CD8-positive, alpha-beta memory T cell (primary cell): ENCODE results near the gene SIGLEC15. TPM values are rescaled to one million over a fixed set of nuclear protein-coding genes. Genes with fewer than 3 reads are reported as not detected.
A peak's percentile ranks its signal among the peaks of the same experiment; 100 is the strongest.

Experiments used
- CTCF ChIA-PET: fragments of 350-600 bp; sonication (Branson Sonifier 250); formaldehyde crosslinking; loops from one replicate; lab custom pipeline; 2021; ENCODE audit warnings: antibody characterized with exemption; lab: Charles Lee
- POLR2A ChIA-PET: fragments of 350-600 bp; sonication (Branson Sonifier 250); formaldehyde crosslinking; loops from one replicate; lab custom pipeline; 2021; ENCODE audit warnings: antibody characterized with exemption; lab: Charles Lee
- DNase-seq, 5 donors: peaks; one replicate each; pipeline versions ENCODE4 v3.0.0 to v3.0.0-alpha.2; 2020 to 2022; ENCODE audit warnings: mixed read lengths in 1 of 5
- H3K27ac ChIP-seq: one replicate; pipeline ENCODE4 v1.7.0; 2013; ENCODE audit warnings: low read depth, mild to moderate bottlenecking, low read length, moderate library complexity
- H3K27me3 ChIP-seq: 2 replicates; pipeline ENCODE4 v1.7.0; 2013; ENCODE audit warnings: low read length, mild to moderate bottlenecking; ENCODE audit not compliant: insufficient read depth, poor library complexity, severe bottlenecking
- H3K36me3 ChIP-seq: 2 replicates; pipeline ENCODE4 v1.7.0; 2013; ENCODE audit warnings: mild to moderate bottlenecking, low read length, moderate library complexity; ENCODE audit not compliant: insufficient read depth
- H3K4me1 ChIP-seq: 2 replicates; pipeline ENCODE4 v1.7.0; 2013; ENCODE audit warnings: mild to moderate bottlenecking, low read length, moderate library complexity; ENCODE audit not compliant: insufficient read depth
- H3K4me3 ChIP-seq: 2 replicates; pipeline ENCODE4 v1.7.0; 2013; ENCODE audit warnings: mild to moderate bottlenecking, low read length
- H3K9me3 ChIP-seq: 2 replicates; pipeline ENCODE4 v1.7.0; 2013; ENCODE audit warnings: mild to moderate bottlenecking, low read length
- H3K27ac Mint-ChIP-seq, 8 donors: one replicate each; pipeline ENCODE4 v1.8.0; 2020 to 2021; ENCODE audit warnings: mixed read lengths in 8 of 8, mild to moderate bottlenecking in 6 of 8, inconsistent platforms in 3 of 8, moderate library complexity in 3 of 8
- H3K27me3 Mint-ChIP-seq, 2 donors: one replicate each; pipeline ENCODE4 v1.8.0; 2020 to 2021; ENCODE audit warnings: mixed read lengths in 2 of 2, mild to moderate bottlenecking in 1 of 2, moderate library complexity in 1 of 2
- H3K36me3 Mint-ChIP-seq, 3 donors: one replicate each; pipeline ENCODE4 v1.8.0; 2020 to 2021; ENCODE audit warnings: mixed read lengths in 3 of 3, inconsistent platforms in 1 of 3, mild to moderate bottlenecking in 1 of 3
- H3K4me1 Mint-ChIP-seq, 3 donors: one replicate each; pipeline ENCODE4 v1.8.0; 2020 to 2021; ENCODE audit warnings: mixed read lengths in 3 of 3, inconsistent platforms in 1 of 3, mild to moderate bottlenecking in 1 of 3
- H3K4me3 Mint-ChIP-seq, 7 donors: one replicate each; pipeline ENCODE4 v1.8.0; 2020 to 2021; ENCODE audit warnings: mixed read lengths in 7 of 7, mild to moderate bottlenecking in 6 of 7, moderate library complexity in 4 of 7, inconsistent platforms in 2 of 7
- H3K9me3 Mint-ChIP-seq, 5 donors: one replicate each; pipeline ENCODE4 v1.8.0; 2020 to 2022; ENCODE audit warnings: mixed read lengths in 5 of 5, mild to moderate bottlenecking in 3 of 5, moderate library complexity in 2 of 5, inconsistent platforms in 1 of 5
- polyA plus RNA-seq: library from polyadenylated mRNA; unstranded; fragments of 300-500 nt; fragmentation: Illumina TruSeq; gene quantifications from one replicate; pipeline ENCODE4 v1.2.3, GENCODE V29; 2021
- total RNA-seq, 2 experiments: library from RNA; stranded (reverse); gene quantifications; one replicate each; pipeline ENCODE4 v1.2.3, GENCODE V29; 2021

The SIGLEC15 gene
- total and polyA plus RNA-seq, 3 experiments from 2014 or later, result 0.07 TPM; not detected in 2

- H3K27ac Mint-ChIP-seq, result peak overlapping the region in 3 of 8 donors; percentile 47 to 54 (median 52)
- Histone ChIP-seq H3K27me3 (no peaks in the 10 kb centered on the region), H3K36me3 (peaks cover 71% of the 10 kb centered on the region), H3K4me3 (no peak overlapping the region), H3K9me3 (no peaks in the 10 kb centered on the region), H3K4me1 (no peaks in the 10 kb centered on the region), H3K27ac (no peak overlapping the region)
- ChIA-PET CTCF (no interaction called here), POLR2A (no interaction called here)
- H3K36me3 Mint-ChIP-seq, result peaks cover 30 to 92% (median 36%) of the 10 kb centered on the region in 3 donors
- H3K9me3 Mint-ChIP-seq, result no peaks in the 10 kb centered on the region
- no peaks in the 10 kb centered on the region for H3K27me3 Mint-ChIP-seq
- no peaks in the 10 kb centered on the region for H3K4me1 Mint-ChIP-seq
- DNase-seq, result no peak
- no peak overlapping the region for H3K4me3 Mint-ChIP-seq
Measured at GRCh38 chr18:45863469-45863868, 38.0 kb downstream of the SIGLEC15 start.

GRCh38 chr18:45864081-45864480 is 38.6 kb downstream of the SIGLEC15 start:
- H3K4me1 Mint-ChIP-seq, result no peaks in the 10 kb centered on the region
- peaks cover 30 to 86% (median 33%) of the 10 kb centered on the region in 3 donors for H3K36me3 Mint-ChIP-seq
- ChIA-PET POLR2A (no interaction called here), CTCF (interaction anchor here (0.7 kb wide), 1 partner anchor 10 kb away, joined by 3 read pairs; no protein-coding TSS in a partner anchor)
- Histone ChIP-seq H3K27ac (no peak overlapping the region), H3K4me1 (no peaks in the 10 kb centered on the region), H3K27me3 (no peaks in the 10 kb centered on the region), H3K4me3 (no peak overlapping the region), H3K9me3 (no peaks in the 10 kb centered on the region), H3K36me3 (peaks cover 66% of the 10 kb centered on the region)
- DNase-seq, result no peak
- peak overlapping the region in 1 of 8 donors; percentile 30 for H3K27ac Mint-ChIP-seq
- H3K27me3 Mint-ChIP-seq, result no peaks in the 10 kb centered on the region
- no peak overlapping the region for H3K4me3 Mint-ChIP-seq
- no peaks in the 10 kb centered on the region for H3K9me3 Mint-ChIP-seq

- Histone ChIP-seq H3K4me3 (no peak overlapping the region), H3K4me1 (no peaks in the 10 kb centered on the region), H3K27ac (no peak overlapping the region), H3K36me3 (peaks cover 53% of the 10 kb centered on the region), H3K9me3 (no peaks in the 10 kb centered on the region), H3K27me3 (no peaks in the 10 kb centered on the region)
- Mint-ChIP-seq H3K9me3 (no peaks in the 10 kb centered on the region), H3K27me3 (no peaks in the 10 kb centered on the region), H3K4me1 (no peaks in the 10 kb centered on the region), H3K27ac (no peak overlapping the region), H3K36me3 (peaks cover 35 to 86% (median 37%) of the 10 kb centered on the region in 3 donors), H3K4me3 (no peak overlapping the region)
- ChIA-PET CTCF (no interaction called here), POLR2A (interaction anchor here (0.7 kb wide), 1 partner anchor 236 kb away, joined by 4 read pairs; no protein-coding TSS in a partner anchor)
- no peak for DNase-seq
Measured at GRCh38 chr18:45865466-45865865, 40.0 kb downstream of the SIGLEC15 start.

- Mint-ChIP-seq H3K9me3 (peaks cover 0 to 4% (median 0%) of the 10 kb centered on the region in 5 donors), H3K27ac (peak overlapping the region in 1 of 8 donors; percentile 37), H3K4me3 (no peak overlapping the region), H3K4me1 (peaks cover 23 to 28% (median 27%) of the 10 kb centered on the region in 3 donors), H3K36me3 (peaks cover 33 to 79% (median 48%) of the 10 kb centered on the region in 3 donors), H3K27me3 (no peaks in the 10 kb centered on the region)
- Histone ChIP-seq H3K27ac (no peak overlapping the region), H3K4me1 (peaks cover 20% of the 10 kb centered on the region), H3K27me3 (no peaks in the 10 kb centered on the region), H3K36me3 (peaks cover 31% of the 10 kb centered on the region), H3K4me3 (no peak overlapping the region), H3K9me3 (no peaks in the 10 kb centered on the region)
- no peak for DNase-seq
- POLR2A ChIA-PET, result interaction anchor here (0.6 kb wide), 1 partner anchor 252 kb away, joined by 5 read pairs; no protein-coding TSS in a partner anchor
- CTCF ChIA-PET, result interaction anchor here (1.3 to 2.5 kb wide), 2 partner anchors 9 to 36 kb away, joined by 3 to 16 read pairs; no protein-coding TSS in a partner anchor
Measured at GRCh38 chr18:45870419-45870818, 44.9 kb downstream of the SIGLEC15 start.

- H3K27ac Mint-ChIP-seq, result peak overlapping the region in 4 of 8 donors; percentile 4 to 30 (median 13)
- Histone ChIP-seq H3K4me3 (no peak overlapping the region), H3K27ac (no peak overlapping the region), H3K4me1 (peaks cover 21% of the 10 kb centered on the region), H3K27me3 (no peaks in the 10 kb centered on the region), H3K9me3 (no peaks in the 10 kb centered on the region), H3K36me3 (peaks cover 23% of the 10 kb centered on the region)
- peaks cover 24 to 33% (median 29%) of the 10 kb centered on the region in 3 donors for H3K4me1 Mint-ChIP-seq
- H3K36me3 Mint-ChIP-seq, result peaks cover 28 to 74% (median 42%) of the 10 kb centered on the region in 3 donors
- H3K4me3 Mint-ChIP-seq, result no peak overlapping the region
- POLR2A ChIA-PET, result no interaction called here
- peaks cover 0 to 4% (median 0%) of the 10 kb centered on the region in 5 donors for H3K9me3 Mint-ChIP-seq
- no peak for DNase-seq
- CTCF ChIA-PET, result interaction anchor here (2.5 kb wide), 1 partner anchor 8 kb away, joined by 16 read pairs; no protein-coding TSS in a partner anchor
- H3K27me3 Mint-ChIP-seq, result no peaks in the 10 kb centered on the region
Measured at GRCh38 chr18:45871431-45872084, 46.1 kb downstream of the SIGLEC15 start.

GRCh38 chr18:45874491-45875184 is 49.2 kb downstream of the SIGLEC15 start:
- peak; percentile 20 to 69 (median 39) for DNase-seq
- H3K4me1 ChIP-seq, result peaks cover 21% of the 10 kb centered on the region
- no peaks in the 10 kb centered on the region for H3K9me3 ChIP-seq
- peak overlapping the region in 6 of 7 donors; percentile 13 to 78 (median 46) for H3K4me3 Mint-ChIP-seq
- CTCF ChIA-PET, result no interaction called here
- no peak overlapping the region for H3K27ac ChIP-seq
- no peaks in the 10 kb centered on the region for H3K27me3 ChIP-seq
- H3K9me3 Mint-ChIP-seq, result peaks cover 0 to 4% (median 0%) of the 10 kb centered on the region in 5 donors
- H3K36me3 ChIP-seq, result peaks cover 13% of the 10 kb centered on the region
- POLR2A ChIA-PET, result no interaction called here
- no peaks in the 10 kb centered on the region for H3K27me3 Mint-ChIP-seq
- H3K4me3 ChIP-seq, result no peak overlapping the region
- peaks cover 24 to 71% (median 32%) of the 10 kb centered on the region in 3 donors for H3K36me3 Mint-ChIP-seq
- H3K27ac Mint-ChIP-seq, result peak overlapping the region; percentile 24 to 87 (median 81)
- H3K4me1 Mint-ChIP-seq, result peaks cover 25 to 34% (median 32%) of the 10 kb centered on the region in 3 donors

GRCh38 chr18:45876161-45876560 is 50.7 kb downstream of the SIGLEC15 start:
- ChIA-PET CTCF (interaction anchor here (1.6 to 5.8 kb wide), 2 partner anchors 14 to 213 kb away, joined by 3 to 120 read pairs; no protein-coding TSS in a partner anchor), POLR2A (no interaction called here)
- no peak for DNase-seq
- peaks cover 21% of the 10 kb centered on the region for H3K4me1 ChIP-seq
- peaks cover 8% of the 10 kb centered on the region for H3K36me3 ChIP-seq
- H3K9me3 ChIP-seq, result no peaks in the 10 kb centered on the region
- no peak overlapping the region for H3K4me3 ChIP-seq
- Mint-ChIP-seq H3K4me1 (peaks cover 30 to 43% (median 37%) of the 10 kb centered on the region in 3 donors), H3K27ac (peak overlapping the region in 1 of 8 donors; percentile 55), H3K27me3 (no peaks in the 10 kb centered on the region), H3K4me3 (no peak overlapping the region), H3K9me3 (peaks cover 0 to 4% (median 0%) of the 10 kb centered on the region in 5 donors), H3K36me3 (peaks cover 24 to 71% (median 28%) of the 10 kb centered on the region in 3 donors)
- no peak overlapping the region for H3K27ac ChIP-seq
- no peaks in the 10 kb centered on the region for H3K27me3 ChIP-seq
